SH-SY5Y (cell line): Measurements from ENCODE around the gene DAB1.

Experiments
- GATA2 ChIP-seq: IDR thresholded peaks from 2 replicates; pipeline ENCODE4 v1.6.1; 2011; ENCODE audit warnings: mild to moderate bottlenecking, low read depth, low read length
- GATA3 ChIP-seq: IDR thresholded peaks from 2 replicates; pipeline ENCODE4 v1.6.1; 2011; ENCODE audit warnings: low read depth, mild to moderate bottlenecking, low read length, moderate library complexity

DNA sequence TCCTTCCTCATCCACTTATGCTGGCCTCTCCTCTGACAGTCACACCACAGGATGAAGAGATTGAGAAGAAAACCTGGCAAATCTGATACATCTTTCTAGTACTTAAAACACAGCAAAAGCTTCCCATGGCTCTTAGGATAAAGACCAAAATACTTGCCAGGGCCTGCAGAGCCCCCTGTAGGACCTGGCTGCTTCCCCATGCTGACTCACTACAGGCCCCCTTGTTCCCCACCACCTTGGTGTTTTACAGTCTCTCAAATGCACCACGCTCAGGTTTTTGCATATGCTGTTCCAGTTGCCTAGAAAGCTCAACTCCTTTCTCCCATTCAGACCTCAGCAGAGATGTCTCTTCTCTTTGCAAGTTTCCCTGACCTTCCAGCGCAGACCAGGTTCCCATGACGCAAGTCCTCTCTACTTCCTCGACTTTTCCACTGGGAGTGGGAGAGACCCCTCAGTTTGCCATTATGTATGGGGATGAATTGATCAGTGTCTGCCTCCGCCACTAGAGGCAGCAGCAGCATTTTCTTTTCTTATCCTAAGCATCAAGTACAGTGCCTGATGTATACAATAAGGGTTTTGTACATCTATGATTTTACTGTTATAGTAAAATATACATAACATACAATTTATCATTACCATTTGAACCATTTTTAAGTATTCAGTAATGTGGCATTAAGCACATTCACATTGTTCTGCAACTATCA, 344.3 kb downstream of the DAB1 start:
- TF ChIP-seq GATA2 (no peak), GATA3 (no peak)
